Femur (tissue), 1 donor: Measurements from ENCODE around the gene GRAMD1B.
"Not testable (repeated sequence)": the region's sequence is repeated elsewhere in the genome, so short reads cannot be mapped to it uniquely, and the experiment has no call there.

Experiments
- DNase-seq: peaks from one replicate; pipeline ENCODE4 v3.0.0-alpha.2; 2017

GRAMD1B gene

DNA sequence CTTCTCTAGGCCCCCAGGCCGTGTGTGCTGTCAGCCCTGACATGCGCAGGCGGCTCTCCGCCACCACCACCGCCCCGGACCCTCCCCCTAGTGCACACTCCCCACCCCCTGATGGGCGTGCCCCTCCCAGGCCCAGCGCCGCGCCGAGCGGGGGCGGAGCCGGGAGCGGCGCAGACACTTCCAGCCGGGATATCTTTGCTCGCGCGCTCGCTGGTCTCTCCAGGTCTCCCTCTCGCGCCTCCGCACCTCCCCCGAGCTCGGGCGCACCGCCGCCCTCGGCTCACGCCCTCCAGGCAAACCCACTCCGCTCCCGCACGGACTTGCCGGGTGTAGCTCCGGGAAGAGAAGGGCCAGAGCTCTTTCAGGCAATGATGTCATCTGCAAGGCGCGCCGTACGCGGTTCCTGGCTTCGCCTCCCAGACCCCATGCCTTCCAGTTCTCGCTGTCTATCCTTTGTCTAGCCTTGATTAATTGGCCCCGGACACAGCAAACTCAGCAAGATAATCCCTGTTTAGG, 224.6 kb downstream of the GRAMD1B start, which contains the start of gene SCN3B:
Gene SCN3B, minus strand, starts transcription at position 59 of the 516 bp plus-strand sequence. CDS start 823 bp downstream, outside the sequence.
- DNase-seq: peak; percentile 85

DNA sequence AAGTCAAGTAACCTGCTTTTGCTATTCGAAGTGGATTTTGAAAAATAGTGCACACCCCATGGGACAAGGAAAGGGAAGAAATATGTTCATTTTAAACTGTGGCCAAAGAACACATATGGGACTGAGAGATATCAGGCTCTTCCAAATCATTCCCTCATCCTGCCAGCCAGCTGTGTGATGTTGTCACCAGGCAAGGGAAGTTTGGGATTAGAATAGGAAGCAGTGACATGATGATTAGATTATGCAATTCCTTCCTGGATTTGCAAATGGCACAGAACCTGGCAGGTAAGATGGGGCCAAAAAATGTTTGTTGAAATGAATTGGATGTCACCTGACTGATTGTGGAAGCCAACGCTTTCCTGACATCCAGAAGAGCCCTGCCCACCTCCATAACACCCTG, 229.2 kb downstream of the GRAMD1B start:
- no peak for DNase-seq

DNA sequence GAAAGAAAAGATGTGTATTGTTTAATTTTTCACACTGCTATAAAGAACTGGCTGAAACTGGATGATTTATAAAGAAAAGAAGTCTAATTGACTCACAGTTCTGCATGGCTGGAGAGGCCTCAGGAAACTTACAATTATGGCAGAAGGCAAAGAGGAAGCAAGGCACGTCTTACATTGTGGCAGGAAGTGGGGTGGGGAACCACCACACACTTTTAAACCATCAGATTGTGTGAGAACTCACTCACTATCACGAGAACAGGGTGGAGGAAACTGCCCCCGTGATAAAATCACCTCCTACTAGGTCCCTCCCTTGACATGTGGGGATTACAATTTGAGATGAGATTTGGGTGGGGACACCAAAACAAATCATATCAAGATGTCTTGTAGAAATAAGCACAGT, 229.9 kb downstream of the GRAMD1B start:
- DNase-seq: not testable (repeated sequence)

DNA sequence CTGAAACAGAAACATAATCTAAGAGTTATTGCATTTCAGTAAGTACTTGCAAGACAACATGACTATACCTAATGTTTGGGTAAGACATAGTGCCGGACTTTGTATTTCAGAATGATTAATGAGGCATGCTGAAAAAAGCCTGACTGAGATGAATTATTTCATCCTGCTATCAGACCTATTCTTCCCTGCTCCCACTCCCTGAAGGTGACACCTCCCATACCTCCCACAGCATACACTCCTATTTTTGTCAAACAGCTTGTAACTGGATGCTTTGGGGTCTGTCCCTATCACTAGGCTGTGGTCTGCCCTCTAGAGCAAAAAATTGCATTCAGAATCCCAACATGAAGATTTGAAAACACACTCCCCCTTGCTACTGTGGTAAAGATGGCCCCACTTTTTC, 235.2 kb downstream of the GRAMD1B start:
- no peak for DNase-seq

DNA sequence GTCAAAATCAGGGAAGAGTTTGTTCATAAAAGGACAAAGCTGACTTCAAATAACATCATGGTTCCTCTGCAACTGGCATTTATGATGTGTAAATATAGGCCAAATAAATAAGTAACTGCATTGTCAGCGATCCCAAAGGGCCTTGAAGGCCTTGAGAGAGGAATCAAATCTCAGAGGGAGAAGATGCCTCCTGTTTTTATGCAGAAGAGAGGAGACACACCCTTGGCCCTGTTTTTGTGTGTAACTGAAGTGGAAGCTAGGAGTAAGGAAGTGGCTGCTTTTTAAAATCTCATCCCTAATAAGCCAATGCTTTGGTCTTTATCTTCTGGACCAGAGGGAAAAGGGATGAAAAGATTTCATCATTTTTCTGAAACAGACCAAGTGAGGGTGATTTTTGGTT, 240.0 kb downstream of the GRAMD1B start:
- DNase-seq: no peak

DNA sequence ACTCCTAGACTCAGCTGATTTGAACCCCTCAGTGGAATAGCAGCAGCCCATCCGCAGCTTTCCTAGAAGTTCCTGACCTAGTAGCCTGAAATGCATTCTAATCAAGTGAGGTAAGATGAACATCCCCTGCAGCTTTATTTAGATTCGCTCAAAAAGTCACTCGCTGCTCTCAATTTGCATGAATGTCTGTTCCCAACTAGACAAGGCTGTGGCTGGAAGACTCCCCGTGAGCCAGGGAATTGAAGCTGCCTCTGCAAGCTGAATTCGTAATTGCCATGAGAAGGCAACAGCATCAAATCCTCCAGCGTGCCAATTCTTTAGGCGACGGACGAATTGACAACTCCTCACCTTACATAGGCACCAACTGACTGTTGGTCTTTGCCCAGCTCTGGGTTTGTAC, 241.5 kb downstream of the GRAMD1B start:
- DNase-seq: no peak

DNA sequence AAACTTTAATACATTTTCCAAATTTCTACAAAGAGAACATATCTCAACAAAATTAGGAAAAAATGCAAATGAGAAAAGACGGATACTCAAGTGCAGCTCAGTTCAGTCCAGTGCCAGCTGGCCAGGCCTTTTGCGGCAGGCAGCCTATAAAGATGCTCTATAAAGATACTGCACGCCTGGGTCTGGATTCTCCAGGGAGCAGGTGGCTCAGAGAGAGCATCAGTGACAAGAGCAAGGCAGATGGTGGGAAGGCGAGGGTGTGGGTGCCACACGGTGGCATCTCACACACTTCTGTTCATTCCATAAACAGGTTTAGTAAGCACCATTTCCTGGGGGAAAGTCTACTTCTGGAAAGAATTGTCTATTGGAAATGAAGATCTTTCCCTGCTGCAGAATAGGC, 242.5 kb downstream of the GRAMD1B start:
- DNase-seq: no peak

DNA sequence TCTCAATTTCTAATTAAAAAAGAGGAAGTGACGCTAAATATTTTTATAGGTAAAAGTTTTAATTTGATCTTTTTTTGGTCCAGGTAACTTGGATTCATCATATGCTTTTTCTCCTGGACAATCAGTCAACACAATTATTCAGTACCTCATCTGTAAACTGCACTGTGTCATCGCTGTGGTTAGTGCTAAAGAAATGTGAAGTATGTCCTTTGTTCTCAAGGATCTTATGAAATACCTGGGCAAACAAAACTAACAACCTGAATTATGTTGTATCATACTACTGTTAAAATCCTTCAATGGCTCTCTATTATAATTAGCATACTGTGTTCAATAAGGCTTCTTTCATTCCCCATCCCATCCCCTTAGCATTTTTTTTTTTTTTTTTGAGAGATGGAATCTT, 244.2 kb downstream of the GRAMD1B start:
- no peak for DNase-seq
